GM19467 (cell line): Measurements from ENCODE around the gene TUFT1.
"Not testable (repeated sequence)": the region's sequence is repeated elsewhere in the genome, so short reads cannot be mapped to it uniquely, and the experiment has no call there.

ENCODE experiments used
- ATAC-seq: cut with Tn5 transposase; IDR thresholded peaks from one replicate; pipeline ENCODE4 v1.9.1; 2021; ENCODE audit warnings: mild to moderate bottlenecking, moderate library complexity; ENCODE audit not compliant: unreplicated experiment

The TUFT1 gene

GRCh38 chr1:151511636-151512215 is 28.4 kb upstream of the TUFT1 start:
- no peak for ATAC-seq

GRCh38 chr1:151512326-151512725 is 27.8 kb upstream of the TUFT1 start:
- ATAC-seq = no peak

DNA sequence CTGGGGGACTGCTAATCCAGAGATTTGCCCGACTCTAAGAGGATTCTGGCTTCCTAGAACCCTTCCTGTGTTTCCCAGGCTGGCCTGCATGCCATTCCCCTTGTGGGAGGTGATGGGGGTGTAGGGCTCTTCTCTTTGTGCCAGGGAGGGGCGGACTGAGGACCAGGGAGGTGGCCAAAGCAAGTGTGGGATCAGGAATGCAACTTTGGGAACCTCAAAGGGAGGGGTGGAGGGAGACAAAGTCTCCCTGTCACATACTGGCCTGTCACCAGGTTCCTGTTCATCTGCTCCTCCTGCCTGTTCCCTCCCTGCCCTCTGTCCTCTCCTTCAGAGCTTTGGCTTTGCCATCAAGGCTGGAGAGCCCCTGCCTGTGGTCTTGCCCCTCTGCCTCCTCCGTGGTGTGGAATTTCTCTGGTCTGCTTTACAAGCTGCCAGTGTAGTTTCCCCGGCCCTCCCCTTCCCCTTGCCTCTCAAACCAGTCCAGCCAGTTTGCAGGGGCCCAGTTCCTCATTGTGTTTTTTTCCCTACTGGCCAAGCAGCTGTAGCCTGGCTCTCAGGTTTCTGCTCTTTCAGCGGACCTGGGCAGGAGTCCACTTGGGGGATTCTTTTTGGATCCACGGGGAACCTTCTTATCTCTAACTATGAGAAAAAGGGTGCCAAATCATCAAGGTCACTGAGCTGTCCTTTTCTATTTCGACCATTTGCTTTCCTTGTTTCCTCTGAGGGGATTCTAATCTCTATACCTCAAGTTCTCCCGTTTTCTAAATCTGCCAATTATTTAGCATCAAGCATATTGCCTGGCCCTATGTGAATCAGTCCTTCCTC is 27.1 kb upstream of the TUFT1 start:
- ATAC-seq = no peak

DNA sequence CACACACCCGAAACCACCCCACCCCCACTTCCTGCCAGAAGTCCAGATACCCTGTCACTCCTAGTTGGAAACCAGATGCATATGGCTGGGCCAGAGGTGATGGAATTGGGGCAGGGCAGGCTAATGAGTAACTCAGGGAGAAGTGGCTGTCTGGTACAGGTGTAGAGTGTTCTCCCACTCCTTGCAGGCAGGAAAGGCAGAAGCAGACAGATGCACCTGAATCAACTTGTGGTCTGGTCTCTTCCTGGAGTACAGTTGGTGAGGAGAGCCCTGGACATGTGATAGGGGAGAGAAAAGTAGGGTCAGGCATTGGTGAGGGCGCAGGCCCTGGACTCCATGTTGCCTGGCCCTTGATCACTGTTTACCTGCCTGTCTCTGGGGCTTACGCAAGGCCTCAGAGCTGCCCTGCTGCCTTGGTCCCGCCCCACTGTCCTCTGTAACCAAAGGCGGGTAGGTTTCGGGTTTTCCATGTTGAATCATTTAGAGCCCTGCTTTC is 26.4 kb upstream of the TUFT1 start:
- no peak for ATAC-seq

GRCh38 chr1:151514366-151514765 is 25.7 kb upstream of the TUFT1 start:
- ATAC-seq = no peak

- ATAC-seq = no peak
These were observed 24.8 kb upstream of the TUFT1 start for GRCh38 chr1:151515265-151515664.

DNA sequence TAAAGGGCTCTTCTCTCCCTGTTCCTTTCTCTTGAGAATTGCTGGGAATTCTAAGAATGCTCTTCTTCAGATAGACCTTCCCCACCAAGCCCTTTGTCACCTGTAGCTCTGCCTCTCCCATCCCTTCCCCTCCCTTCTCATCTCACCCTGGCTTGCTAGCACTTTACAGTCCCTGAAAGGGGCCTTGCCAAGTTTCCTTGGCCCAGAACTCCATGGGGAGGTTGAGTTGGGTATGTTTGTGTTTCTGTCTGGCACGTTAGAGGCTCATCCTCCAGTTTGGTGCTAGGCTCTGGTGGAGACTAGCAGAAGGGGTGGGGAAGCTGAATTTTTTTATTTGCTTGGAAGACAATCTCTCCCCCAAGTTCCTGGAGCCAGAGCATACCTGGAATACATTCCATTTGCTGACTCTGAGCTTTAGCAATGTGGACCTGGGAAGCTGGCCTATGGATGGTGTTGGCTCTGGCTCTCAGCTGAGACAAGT is 24.0 kb upstream of the TUFT1 start:
- ATAC-seq = no peak

DNA sequence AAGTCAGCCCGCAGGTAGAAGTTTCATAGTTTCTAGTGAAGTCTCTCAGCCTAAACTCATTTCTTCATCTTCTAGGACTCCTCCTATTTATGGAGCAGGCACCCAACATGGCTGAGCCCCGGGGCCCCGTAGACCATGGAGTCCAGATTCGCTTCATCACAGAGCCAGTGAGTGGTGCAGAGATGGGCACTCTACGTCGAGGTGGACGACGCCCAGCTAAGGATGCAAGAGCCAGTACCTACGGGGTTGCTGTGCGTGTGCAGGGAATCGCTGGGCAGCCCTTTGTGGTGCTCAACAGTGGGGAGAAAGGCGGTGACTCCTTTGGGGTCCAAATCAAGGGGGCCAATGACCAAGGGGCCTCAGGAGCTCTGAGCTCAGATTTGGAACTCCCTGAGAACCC is 21.7 kb upstream of the TUFT1 start:
- ATAC-seq = no peak

DNA sequence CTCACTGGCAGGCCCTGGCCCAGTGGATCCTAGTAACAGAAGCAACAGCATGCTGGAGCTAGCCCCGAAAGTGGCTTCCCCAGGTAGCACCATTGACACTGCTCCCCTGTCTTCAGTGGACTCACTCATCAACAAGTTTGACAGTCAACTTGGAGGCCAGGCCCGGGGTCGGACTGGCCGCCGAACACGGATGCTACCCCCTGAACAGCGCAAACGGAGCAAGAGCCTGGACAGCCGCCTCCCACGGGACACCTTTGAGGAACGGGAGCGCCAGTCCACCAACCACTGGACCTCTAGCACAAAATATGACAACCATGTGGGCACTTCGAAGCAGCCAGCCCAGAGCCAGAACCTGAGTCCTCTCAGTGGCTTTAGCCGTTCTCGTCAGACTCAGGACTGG is 21.2 kb upstream of the TUFT1 start:
- no peak for ATAC-seq

DNA sequence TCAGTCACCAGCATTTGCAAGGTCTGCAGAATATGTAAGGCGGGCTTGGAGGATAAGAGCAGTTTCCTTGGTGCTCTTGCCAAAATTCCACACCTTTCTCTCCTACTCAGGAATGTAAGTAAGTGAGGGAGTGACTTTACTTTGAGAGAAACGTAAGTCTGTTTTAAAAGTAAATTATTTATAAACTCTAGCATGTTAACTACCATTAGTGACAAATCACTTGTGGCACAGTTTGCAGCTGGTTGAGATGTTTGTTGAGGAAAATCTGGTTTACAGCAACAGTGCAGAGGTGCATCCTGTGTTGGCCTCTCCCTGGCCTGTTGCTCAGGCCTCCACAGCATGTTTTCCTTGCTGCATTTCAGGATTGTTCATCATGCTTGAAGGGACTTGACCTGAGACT is 20.4 kb upstream of the TUFT1 start:
- no peak for ATAC-seq

DNA sequence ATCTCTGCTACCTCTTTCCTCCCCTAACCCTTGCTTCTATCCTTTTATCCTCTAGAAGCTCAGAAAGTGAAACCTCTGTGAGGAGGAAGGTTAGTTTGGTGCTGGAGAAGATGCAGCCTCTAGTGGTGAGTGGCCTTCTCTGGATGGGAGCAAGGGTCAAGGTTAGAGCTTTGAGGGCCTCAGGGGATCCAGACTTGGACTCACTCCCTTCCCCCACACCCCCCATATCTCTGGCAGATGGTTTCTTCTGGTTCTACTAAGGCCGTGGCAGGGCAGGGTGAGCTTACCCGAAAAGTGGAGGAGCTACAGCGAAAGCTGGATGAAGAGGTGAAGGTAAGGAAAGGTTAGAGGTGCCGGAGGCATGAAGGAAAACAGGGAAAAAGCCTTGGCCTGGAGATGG is 19.8 kb upstream of the TUFT1 start:
- ATAC-seq = no peak

GRCh38 chr1:151522427-151522826 is 17.7 kb upstream of the TUFT1 start:
- not testable (repeated sequence) for ATAC-seq

- ATAC-seq = no peak
These were observed 16.8 kb upstream of the TUFT1 start for GRCh38 chr1:151523326-151523725.

- ATAC-seq = no peak
These were observed 15.4 kb upstream of the TUFT1 start for GRCh38 chr1:151524736-151525135.

DNA sequence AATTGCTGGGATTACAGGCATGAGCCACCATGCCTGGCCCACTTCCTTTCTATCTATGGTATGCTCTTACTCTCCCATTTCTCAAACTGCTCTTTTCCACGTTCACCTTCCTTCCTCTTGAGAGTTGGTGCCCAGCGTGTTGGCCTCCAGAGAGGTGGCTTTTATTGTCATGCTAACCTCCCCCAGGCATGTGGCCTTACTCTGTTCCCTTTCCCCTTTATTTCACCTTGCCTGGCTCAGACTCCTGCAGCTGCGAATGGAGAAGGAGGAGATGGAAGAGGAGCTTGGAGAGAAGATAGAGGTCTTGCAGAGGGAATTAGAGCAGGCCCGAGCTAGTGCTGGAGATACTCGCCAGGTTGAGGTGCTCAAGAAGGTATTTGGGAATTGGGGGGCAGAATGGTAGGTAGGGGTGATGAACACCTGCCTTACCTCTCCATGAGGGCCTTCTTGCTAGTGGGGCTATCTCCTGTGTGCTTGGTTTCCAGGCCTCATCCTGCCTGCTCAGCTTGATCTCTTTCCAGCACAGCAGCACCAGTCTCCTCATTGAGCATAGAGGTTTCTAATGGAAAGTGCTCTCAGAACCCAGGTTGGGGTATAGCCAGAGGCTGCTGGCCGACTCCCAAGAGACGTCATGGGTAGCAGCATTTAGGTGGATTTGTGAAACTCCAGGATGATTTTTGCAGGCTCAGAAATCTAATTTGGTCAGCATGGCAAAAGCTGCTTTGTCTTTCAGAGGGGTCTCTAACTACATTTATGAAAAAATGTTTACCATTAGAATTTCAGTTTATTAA is 13.2 kb upstream of the TUFT1 start:
- ATAC-seq = no peak

DNA sequence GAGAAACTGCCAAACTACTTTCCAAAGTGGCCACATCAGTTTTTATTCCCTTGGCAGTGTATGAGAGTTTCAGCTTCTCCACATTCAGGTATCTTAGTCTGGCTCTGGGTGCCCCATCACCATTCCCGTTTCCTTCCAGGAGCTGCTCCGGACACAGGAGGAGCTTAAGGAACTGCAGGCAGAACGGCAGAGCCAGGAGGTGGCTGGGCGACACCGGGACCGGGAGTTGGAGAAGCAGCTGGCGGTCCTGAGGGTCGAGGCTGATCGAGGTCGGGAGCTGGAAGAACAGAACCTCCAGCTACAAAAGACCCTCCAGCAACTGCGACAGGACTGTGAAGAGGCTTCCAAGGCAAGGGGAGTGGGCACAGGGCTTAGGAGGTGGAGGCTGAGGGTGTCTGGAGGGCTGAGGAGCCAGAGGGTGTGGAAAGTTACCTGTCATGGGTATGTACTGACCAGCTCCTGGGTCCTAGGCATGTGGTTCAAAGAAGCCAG is 10.9 kb upstream of the TUFT1 start:
- ATAC-seq = no peak

GRCh38 chr1:151529781-151530180 is 10.3 kb upstream of the TUFT1 start:
- no peak for ATAC-seq

GRCh38 chr1:151530461-151530860 is 9.6 kb upstream of the TUFT1 start:
- no peak for ATAC-seq

- ATAC-seq = no peak
These were observed 6.2 kb upstream of the TUFT1 start for GRCh38 chr1:151533870-151534269.

DNA sequence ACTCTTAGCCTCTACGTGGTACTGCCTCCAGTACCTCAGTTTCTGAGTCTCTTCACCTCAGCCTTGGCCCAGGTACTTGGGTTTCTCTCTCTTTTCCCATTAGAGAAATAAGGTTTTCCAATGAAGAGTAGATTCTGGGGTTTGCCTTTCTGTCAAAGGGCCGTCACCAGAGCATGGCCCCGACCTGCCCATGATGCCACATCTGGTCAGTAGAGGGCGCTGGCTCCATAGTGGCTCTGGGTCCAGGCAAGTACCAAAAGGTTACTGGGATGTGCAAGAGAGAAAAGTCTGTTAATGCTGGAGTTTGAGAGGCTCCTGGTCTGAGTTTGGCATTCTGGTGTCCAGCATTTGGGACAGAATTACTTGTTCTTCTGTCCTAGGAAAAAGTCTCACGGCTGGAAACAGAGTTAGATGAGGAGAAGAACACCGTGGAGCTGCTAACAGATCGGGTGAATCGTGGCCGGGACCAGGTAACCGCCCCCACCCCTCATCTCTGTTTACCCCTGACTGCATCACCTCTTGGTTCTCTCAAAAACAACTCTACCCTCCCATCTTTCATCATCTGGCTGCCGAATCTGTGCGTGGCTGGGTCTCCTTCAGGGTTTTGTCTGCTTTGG is 5.3 kb upstream of the TUFT1 start:
- ATAC-seq = peak; percentile 50
